ENCODE results near the gene SPINK5.

The SPINK5 gene

GRCh38 chr5:148168246-148168645, 104.5 kb downstream of the SPINK5 start, which contains the start of gene SPINK14:
SPINK14 (plus strand) TSS chr5:148168546; CDS start chr5:148169733, 1,187 bp downstream.
- DNase-seq = no peak
- no peaks in the 10 kb centered on the region for H3K4me1 Mint-ChIP-seq
- peak within 1 kb of the TSS; percentile 4 for H3K27ac Mint-ChIP-seq
- H3K36me3 Mint-ChIP-seq (ENCODE audit: low read depth) = no peaks in the 10 kb centered on the region
- peaks cover 4% of the 10 kb centered on the region for H3K27me3 Mint-ChIP-seq (ENCODE audit: low read depth, poor library complexity)
- no peak within 1 kb of the TSS for H3K4me3 Mint-ChIP-seq
- H3K9me3 Mint-ChIP-seq = no peaks in the 10 kb centered on the region
- TF ChIP-seq CTCF (IDR thresholded peaks at IDR 0.05) = no peak

- H3K27me3 Mint-ChIP-seq (ENCODE audit: low read depth, poor library complexity) = no peaks in the 10 kb centered on the region
- H3K9me3 Mint-ChIP-seq = no peaks in the 10 kb centered on the region
These were observed 108.6 kb downstream of the SPINK5 start for GRCh38 chr5:148172377-148172776.

GRCh38 chr5:148176480-148176879, 112.7 kb downstream of the SPINK5 start:
- no peaks in the 10 kb centered on the region for H3K27me3 Mint-ChIP-seq (ENCODE audit: low read depth, poor library complexity)

More at GRCh38 chr5:148172377-148172776, 108.6 kb downstream of the SPINK5 start:
- TF ChIP-seq CTCF (IDR thresholded peaks at IDR 0.05) = no peak
- Mint-ChIP-seq H3K27ac (no peak overlapping the region), H3K4me3 (no peak overlapping the region), H3K4me1 (no peaks in the 10 kb centered on the region), H3K36me3 (ENCODE audit: low read depth) (no peaks in the 10 kb centered on the region)
- DNase-seq = no peak

GRCh38 chr5:148177207-148177606, 113.4 kb downstream of the SPINK5 start:
- H3K4me1 Mint-ChIP-seq = no peaks in the 10 kb centered on the region
- no peaks in the 10 kb centered on the region for H3K36me3 Mint-ChIP-seq (ENCODE audit: low read depth)
- no peak for TF ChIP-seq CTCF (IDR thresholded peaks at IDR 0.05)
- no peak overlapping the region for H3K27ac Mint-ChIP-seq
- no peak overlapping the region for H3K4me3 Mint-ChIP-seq
- no peak for DNase-seq
- no peaks in the 10 kb centered on the region for H3K27me3 Mint-ChIP-seq (ENCODE audit: low read depth, poor library complexity)
- H3K9me3 Mint-ChIP-seq = no peaks in the 10 kb centered on the region

More at GRCh38 chr5:148176480-148176879, 112.7 kb downstream of the SPINK5 start:
- no peak for DNase-seq
- H3K4me1 Mint-ChIP-seq = no peaks in the 10 kb centered on the region
- TF ChIP-seq CTCF (IDR thresholded peaks at IDR 0.05) = no peak
- H3K36me3 Mint-ChIP-seq (ENCODE audit: low read depth) = no peaks in the 10 kb centered on the region
- H3K9me3 Mint-ChIP-seq = no peaks in the 10 kb centered on the region
- H3K4me3 Mint-ChIP-seq = no peak overlapping the region
- H3K27ac Mint-ChIP-seq = no peak overlapping the region

- peak; percentile 69 for TF ChIP-seq CTCF (IDR thresholded peaks at IDR 0.05)
- H3K36me3 Mint-ChIP-seq (ENCODE audit: low read depth) = no peaks in the 10 kb centered on the region
- no peaks in the 10 kb centered on the region for H3K9me3 Mint-ChIP-seq
- no peak overlapping the region for H3K4me3 Mint-ChIP-seq
- H3K4me1 Mint-ChIP-seq = no peaks in the 10 kb centered on the region
- DNase-seq = peak; percentile 4
- no peak overlapping the region for H3K27ac Mint-ChIP-seq
- no peaks in the 10 kb centered on the region for H3K27me3 Mint-ChIP-seq (ENCODE audit: low read depth, poor library complexity)
These were observed 115.5 kb downstream of the SPINK5 start for GRCh38 chr5:148179234-148179824.
